SHP77 treated with DMSO at 0.1 percent for 48 hours (cell line): ENCODE data around the gene GREB1L.

Experiments used
- DNase-seq: peaks from one replicate; lab custom pipeline; 2025; lab: John Stamatoyannopoulos, UW

Gene GREB1L

DNA sequence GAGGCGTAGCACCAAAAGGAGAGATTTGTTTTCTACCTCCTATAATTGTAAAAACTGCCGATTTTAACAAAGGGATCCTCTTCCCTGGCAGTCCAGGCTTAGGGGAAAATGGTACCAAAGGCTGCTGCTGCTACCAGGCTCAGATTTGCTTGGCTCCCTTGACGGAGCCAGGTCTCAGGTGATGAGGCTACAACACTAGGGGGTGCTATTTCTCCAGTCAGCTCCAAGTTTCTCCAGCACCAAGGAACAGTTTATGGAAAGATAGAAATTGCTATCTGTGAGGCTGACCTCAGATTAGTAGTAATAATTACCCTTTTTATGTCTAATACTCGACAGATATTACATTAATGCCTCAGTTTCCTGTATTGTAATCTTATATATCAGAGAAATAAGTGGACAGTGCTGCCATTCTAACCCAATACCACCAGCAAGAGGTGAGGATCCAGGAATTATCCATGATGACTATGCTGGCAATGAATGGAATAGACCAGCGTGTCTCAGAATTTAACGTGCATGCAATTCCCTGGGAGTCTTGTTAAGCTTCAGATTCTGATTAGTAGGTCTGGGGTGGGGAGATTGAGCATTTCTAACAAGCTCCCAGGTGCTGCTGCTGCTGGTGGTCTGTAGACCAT lies 247.2 kb downstream of the GREB1L start:
- peak; percentile 16 for DNase-seq

DNA sequence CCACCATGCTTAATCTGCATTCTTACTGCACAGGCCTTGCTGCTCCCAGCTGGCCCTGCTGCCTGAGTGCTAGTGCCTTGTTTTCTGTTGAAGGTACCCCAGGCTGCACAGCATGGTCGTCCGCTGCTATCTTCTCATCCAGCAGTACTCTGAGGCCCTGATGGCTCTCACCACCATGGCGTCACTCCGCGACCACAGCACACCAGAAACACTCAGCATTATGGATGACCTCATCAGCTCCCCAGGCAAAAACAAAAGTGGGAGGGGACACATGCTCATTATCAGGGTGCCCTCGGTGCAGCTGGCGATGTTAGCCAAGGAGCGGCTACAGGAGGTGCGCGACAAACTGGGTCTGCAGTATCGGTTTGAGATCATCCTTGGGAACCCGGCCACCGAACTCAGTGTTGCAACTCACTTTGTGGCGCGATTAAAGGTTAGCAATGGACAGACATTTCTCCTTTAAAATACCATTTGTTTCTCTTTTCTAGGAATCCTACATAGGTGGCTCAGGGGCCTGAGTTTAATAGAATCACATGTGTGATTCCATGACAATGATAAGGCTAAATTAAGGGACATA lies 248.0 kb downstream of the GREB1L start:
- DNase-seq, result no peak

DNA sequence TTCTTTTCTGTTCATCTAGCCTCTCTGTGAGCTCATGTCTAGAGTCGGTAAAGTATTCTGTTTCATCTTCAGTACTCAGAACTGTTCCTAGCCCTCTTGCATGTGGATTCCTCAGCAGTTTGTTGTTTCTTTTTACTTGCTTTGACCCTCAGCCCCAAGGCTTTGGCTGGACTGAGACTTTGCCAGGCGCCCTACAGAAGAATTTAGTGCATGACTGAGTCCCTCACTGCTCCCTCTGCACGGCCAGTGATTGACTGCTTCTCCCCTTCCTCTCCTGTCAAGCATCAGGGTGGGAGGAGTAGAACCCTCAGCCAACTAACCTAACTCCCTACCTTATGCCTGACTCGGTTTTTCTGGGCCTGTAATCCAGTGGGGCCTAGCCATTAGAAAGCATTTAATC lies 248.7 kb downstream of the GREB1L start:
- no peak for DNase-seq

DNA sequence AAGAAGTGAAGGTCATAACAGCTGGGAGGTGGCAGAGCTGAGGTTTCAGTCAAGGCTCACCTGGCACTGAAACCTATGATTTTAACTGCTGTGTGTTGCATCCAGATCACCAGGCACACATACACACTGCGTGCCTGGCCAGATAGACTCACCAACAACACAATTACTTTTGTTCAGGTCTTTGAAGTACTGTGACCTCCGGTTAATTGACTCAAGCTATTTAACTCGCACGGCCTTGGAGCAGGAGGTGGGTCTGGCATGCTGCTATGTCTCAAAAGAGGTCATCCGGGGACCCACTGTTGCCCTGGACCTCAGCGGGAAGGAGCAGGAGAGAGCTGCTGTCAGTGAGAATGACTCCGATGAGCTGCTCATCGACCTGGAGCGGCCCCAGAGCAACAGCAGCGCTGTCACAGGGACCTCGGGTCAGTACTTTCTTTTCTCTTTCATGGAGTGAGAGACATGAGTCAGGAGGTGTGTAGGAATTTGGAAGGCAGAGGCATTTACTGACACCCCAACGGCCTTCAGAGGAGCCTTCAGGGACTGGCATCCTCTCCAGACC lies 254.3 kb downstream of the GREB1L start:
- DNase-seq, result no peak

DNA sequence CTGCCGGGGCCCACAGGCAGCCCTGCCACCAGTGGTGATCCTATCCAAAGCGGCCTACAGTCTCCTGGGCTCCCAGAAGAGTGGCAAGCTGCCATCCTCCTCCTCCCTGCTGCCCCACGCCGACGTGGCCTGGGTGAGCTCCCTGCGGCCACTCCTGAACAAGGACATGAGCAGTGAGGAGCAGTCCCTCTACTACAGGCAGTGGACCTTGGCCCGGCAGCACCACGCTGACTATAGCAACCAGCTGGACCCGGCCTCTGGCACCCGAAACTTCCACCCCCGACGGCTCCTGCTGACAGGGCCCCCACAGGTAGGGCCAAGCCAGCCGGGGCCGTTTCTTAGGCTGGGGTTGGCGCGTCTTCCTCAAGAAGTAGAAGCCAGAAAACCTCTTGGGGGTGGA lies 258.0 kb downstream of the GREB1L start:
- DNase-seq, result no peak

DNA sequence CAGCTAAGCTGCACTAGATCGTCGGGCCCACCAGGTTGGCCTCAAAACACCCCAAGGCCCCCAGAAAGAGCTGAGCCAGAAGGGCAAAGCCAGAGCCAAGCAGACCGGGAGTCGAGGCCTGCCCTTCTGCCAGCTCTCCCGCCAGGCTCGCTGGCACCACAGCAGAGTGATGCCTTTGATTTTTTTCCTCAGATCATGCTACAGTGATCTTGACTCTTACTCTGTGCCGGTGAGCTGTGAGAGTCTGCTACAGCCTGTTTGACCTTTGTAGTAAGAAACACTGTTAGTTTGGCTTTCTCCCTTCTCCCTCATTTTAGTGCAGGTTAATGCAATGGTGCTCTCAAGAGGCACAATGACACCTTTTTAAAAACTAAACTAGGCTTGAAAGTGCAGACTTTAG lies 260.6 kb downstream of the GREB1L start:
- DNase-seq, result no peak

DNA sequence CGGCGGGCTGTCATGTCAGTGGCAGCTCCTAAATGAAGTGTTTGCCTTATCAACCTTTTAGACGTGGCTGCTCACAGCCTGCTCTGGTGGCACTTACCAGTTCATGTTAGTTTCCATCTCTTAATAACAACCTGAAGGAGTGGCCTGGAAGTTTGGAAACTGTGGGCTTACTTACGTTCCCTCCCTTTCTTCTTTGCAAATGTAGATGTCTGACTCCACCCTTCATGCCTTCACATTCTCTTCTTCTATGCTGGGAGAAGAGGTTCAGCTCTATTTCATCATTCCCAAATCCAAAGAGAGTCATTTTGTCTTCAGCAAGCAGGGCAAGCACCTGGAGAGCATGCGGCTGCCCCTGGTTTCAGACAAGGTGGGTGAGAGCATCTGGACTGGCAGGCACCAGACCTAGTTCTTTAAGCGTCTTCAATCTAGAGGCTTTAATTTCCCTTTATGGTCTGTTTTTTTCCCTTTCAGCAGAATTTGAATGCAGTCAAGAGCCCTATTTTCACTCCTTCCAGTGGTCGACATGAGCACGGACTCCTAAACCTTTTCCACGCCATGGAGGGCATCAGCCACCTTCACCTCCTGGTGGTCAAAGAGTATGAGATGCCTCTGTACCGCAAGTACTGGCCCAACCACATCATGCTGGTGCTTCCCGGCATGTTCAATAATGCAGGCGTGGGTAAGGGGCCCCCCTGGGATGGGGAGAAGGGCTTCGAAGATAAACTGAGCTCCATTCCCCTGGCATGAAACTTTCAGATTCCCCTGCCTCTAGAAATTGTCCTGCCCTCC lies 266.1 kb downstream of the GREB1L start:
- DNase-seq, result no peak

DNA sequence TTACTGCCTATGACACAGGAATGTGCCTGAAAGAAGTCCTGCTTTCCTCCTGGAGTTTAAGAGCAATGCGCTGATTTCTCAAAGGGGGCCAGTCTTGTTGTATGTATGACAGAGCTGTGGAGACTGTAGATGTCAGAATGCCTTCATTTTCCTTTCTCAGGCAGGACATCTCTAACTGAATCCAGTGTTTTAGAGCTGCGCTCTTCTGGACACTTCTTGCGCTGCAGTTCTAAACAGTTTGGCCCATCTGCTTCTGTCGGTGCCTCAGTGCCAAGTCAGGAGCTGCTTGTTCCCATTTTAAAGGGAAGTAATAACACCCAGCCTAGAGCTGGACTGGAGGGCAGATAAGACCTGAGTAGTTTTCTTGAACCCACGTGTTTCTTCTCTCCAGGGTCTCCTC lies 267.0 kb downstream of the GREB1L start:
- DNase-seq, result no peak

DNA sequence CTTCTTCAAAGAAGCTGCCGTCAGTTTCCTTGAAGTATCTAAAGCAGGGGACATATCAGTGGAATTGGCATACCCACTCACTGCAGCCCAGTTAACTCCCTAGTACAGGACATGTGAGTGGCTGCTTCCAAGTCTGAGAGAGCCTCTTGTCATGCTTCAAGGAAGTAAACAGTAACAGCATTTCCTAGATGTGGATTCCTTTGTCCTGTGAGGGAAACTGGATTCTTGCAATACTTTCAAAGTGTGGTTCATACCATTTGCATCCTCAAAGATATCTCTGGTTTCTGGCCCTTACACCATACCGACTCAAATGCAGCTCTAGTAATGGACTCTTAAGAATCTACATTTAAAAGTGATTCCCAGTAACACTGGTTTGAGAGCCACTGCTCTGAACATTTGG lies 271.3 kb downstream of the GREB1L start:
- no peak for DNase-seq

DNA sequence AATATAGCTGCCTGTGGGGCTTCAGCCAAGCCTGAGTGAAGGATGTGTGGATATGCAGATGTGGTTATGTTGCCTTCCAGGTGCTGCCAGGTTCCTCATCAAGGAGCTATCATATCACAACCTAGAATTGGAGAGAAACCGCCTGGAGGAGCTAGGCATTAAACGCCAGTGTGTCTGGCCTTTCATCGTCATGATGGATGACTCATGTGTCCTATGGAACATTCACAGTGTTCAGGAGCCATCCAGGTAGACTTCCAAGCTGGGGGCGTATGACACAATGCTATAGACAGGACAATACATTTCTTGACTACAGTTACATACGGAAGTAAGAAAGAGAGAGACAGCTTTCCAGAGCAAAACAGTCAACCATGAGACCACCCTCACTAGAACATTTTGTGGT lies 271.7 kb downstream of the GREB1L start:
- DNase-seq, result no peak

DNA sequence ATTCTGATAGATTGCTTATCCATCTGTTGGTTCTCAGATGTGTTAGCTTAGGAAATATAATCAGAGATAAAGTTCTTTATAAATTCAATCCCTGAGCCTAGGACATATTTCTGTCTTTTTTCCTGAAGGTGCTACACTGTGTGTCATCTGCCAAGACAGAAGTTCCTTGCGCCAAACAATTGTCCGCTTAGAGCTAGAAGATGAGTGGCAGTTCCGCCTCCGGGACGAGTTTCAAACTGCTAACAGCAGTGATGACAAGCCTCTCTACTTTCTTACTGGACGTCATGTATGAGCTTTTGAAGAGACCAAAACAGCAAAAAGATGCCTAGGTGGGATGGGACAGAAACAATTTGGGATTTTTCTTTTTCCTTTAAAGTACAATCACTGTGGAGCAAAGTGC lies 280.5 kb downstream of the GREB1L start:
- no peak for DNase-seq

DNA sequence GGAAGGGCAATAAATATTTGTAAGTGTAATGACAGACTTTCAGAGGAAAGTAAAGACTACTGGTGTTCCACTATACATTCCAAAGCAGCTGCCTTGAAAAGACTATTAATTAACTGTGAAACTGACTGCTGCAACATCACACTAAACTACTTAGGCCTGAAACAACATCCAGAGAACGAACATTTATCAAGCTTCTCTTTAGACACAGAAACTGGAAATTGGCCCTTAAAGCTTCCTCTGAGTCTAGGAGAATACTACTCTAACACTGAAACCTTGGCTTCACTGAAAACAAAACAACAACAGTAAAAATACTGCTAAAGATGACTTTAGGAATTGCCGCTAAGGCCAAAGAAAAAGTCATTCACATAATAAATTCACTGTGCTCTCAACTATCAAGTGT lies 283.9 kb downstream of the GREB1L start:
- no peak for DNase-seq

DNA sequence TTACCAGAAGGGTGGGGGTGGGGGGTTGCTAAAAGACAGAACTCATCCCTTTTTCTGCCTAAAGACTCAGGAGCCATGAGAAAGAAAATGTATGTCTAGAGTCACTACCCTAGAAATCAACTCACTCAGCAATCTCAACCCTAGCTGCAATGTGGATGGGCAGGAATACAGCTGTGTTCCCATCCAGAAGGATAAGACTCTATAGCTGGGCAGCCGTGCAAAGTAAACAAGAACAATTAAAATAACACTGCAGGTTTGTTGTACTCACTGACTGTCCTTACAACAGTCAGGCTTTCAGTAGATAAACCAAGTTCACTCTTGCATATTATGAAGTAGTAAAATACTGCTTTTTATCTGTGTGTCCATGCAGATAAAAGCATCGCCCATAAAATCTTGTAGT lies 284.4 kb downstream of the GREB1L start:
- DNase-seq, result no peak

DNA sequence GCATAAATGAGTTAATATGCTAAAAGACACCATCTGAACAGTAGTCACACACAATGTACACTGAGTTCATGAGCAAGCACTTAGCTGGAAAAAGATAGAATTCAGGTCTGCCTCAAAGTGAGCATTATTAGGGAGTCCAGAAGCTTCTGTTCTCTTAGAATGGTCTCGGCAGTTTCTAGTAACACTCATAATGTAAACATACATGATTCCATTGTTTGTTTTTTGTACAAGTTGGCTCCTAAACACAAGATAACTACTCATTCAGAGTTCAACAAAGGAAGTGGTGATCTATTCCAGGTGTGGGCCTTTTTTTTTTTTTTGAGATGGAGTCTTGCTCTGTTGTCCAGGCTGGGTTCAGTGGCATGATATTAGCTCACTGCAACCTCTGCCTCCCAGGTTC lies 292.3 kb downstream of the GREB1L start:
- DNase-seq, result no peak

DNA sequence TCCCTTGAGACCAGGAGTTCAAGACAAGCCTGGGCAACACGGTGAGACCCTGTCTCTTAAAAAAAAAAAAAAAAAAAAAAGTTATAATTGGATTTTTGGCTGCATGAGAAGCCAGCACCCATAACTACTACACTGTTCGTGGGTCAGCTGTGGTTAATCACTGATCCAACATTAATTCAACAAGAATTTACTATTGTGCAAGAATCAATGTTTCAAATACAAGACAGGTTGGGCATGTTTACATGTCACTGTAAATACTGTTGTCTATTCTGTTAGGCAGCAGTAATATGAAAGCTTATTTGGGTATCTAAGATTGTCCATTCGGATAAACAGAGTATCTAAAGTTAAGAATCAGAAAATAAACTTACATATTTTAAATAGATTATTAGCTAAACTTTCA lies 296.2 kb downstream of the GREB1L start:
- DNase-seq, result no peak

DNA sequence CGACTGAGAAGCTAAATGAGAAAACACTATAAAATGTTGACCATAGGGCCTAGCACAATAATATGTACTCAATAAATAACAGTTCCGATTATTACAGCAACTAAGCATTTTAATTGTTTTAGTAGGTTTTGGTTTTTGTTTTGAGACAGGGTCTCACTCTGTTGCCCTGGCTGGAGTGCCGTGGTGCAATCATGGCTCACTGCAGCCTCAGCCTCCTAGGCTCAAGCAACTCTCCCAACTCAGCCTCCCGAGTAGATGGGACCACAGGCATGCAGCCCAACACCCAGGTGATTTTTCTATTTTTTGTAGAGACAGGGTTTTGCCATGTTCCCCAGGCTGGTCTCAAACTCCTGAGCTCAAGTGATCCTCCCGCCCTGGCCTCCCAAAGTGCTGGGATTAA lies 304.4 kb downstream of the GREB1L start:
- DNase-seq, result no peak

DNA sequence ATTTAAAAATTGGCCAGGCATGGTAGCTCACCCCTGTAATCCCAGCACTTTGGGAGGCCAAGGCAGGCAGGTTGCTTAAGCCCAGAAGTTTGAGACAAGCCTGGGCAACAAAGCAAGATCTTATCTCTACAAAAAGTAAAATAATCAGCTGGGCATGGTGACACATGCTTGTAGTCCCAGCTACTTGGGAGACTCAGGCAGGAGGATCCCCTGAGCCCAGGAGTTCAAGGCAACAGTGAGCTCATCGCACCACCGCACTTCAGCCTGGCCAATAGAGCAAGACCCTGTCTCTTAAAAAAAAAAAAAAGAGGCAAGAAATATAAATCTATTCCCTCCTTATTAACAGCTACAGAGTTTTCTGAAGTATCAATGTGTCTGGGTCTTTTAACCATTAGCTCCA lies 306.6 kb downstream of the GREB1L start:
- DNase-seq, result no peak

DNA sequence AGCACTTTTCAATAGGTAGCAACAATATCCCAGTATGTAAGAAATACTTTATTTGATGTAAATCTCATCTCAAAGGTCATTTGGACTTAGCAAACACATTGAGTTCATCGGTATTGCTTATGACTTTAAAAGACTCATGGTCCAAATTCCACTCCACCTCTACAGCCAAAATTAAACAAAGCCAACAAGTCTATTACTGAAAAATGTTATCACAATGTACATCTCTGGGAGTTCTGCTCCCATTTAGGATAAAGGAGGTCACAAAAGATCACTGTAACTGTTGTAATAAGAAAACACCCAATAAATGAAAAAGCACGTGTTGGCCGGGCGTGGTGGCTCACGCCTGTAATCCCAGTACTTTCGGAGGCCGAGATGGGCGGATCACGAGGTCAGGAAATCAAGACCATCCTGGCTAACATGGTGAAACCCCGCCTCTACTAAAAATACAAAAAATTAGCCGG lies 308.5 kb downstream of the GREB1L start:
- no peak for DNase-seq

DNA sequence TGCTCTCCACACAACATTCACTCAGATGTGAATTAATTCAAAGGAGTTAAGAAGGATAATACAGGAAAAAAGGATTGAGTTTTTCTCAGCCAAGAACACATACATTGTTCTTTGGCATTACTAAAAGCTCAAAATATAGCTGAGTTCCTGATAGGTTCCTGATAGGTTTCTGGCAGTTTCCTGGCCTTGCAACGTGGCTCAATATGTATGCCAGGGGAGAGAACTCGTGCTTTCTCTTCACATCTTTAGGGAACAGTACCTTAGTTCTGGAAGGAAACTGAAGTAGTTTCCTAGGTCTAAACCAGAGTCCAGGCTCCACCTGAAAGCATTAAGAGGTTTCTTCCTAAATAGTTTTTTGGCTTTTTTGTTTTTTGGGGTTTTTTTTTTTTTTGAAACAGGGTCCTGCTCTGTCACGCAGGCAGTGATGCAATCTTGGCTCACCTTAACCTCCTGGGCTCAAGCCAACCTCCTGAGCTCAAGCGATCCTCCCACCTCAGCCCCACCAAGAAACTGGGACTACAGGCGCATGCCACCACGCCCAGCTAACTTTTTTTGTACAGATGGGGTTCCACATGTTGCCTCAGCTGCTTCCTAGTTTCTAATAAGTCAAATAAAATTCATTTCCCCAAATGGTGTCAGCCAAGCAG lies 315.7 kb downstream of the GREB1L start:
- no peak for DNase-seq

DNA sequence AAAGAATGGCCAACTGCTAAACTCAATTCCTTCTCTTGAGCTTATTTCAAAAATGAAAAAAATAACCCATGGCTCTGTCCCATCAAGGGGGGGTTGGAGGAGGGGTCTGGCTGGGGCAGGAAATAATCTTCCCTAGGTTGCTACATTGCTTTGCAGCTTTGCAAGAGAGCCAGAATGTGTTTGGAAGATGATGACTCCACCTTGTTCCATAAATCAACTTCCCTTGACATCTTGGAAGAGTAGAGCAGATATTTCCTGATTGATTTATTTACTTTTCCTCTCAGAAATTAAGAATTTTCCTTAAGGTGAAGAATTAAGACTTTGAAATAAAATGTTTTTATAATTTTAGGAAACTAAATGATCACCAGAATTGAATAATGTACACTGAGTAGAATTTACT lies 317.2 kb downstream of the GREB1L start:
- DNase-seq, result no peak

DNA sequence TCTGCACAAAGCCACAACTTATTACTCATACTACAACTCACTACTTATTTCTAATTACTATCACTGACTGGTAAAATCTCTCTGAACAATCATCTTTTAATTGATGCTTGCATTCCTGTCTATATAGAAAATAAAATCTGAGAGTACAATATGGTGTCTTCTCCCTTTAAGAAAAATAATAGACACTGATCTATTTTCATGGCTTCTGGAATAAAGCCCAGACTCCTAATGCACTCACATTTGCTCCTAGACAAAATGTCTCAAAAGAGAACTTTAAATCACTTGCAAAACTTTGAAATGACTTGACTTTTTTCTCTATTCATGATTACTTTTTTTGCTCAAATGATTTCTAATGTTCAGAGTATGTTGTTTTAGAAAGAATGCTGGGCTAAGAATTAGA lies 329.7 kb downstream of the GREB1L start:
- DNase-seq, result no peak
